Muscle layer of duodenum (tissue), 2 donors: ENCODE measurements around the gene HOXA1.

Experiments
- H3K27ac ChIP-seq: one replicate; pipeline ENCODE4 v1.7.0; 2013; ENCODE audit warnings: mild to moderate bottlenecking, low read length
- H3K27me3 ChIP-seq: one replicate; pipeline ENCODE4 v1.7.0; 2013; ENCODE audit warnings: low read depth, mild to moderate bottlenecking, control low read depth, low read length
- H3K36me3 ChIP-seq, 2 donors: one replicate each; pipeline ENCODE4 v1.7.0; 2013; ENCODE audit warnings: low read length in 2 of 2, control low read depth in 1 of 2, mild to moderate bottlenecking in 1 of 2; ENCODE audit not compliant: insufficient read depth in 2 of 2, control insufficient read depth in 1 of 2
- H3K4me1 ChIP-seq, 2 donors: one replicate each; pipeline ENCODE4 v1.7.0; 2013; ENCODE audit warnings: low read length in 2 of 2, mild to moderate bottlenecking in 2 of 2, control low read depth in 1 of 2, moderate library complexity in 1 of 2; ENCODE audit not compliant: insufficient read depth in 2 of 2, control insufficient read depth in 1 of 2
- H3K4me3 ChIP-seq, 2 donors: one replicate each; pipeline ENCODE4 v1.7.0; 2013; ENCODE audit warnings: low read length in 2 of 2, low read depth in 1 of 2, mild to moderate bottlenecking in 1 of 2
- H3K9me3 ChIP-seq, 2 donors: one replicate each; pipeline ENCODE4 v1.7.0; 2013; ENCODE audit warnings: low read length in 2 of 2, control low read depth in 1 of 2, mild to moderate bottlenecking in 1 of 2; ENCODE audit not compliant: control insufficient read depth in 1 of 2
- donor health status: healthy.

HOXA1 gene

GRCh38 chr7:27122077-27122910, 26.5 kb upstream of the HOXA1 start:
- Histone ChIP-seq H3K4me1 (peaks cover 22 to 40% of the 10 kb centered on the region in 2 donors), H3K9me3 (no peaks in the 10 kb centered on the region), H3K27ac (peak overlapping the region; percentile 89), H3K4me3 (peak overlapping the region; percentile 56 to 62), H3K36me3 (no peaks in the 10 kb centered on the region), H3K27me3 (no peaks in the 10 kb centered on the region)

DNA sequence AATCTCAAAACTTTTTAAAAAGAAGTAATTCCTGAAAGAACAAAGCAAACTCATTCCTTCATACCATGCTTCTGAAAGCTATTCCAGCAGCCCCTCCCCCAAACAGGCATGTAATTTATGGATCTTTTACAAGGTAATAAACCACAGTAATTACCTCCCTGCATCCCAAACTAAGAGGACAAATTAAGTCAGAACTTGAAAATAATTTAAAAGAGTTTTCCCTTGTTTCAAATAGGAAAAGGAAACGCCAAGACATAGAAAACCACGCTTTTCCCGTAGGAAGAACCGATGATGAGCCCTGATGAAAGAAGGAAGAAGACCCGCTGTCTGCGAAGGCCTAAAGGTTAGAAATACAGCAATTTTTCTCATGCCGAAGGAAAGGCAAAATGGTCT, 25.9 kb upstream of the HOXA1 start:
- no peaks in the 10 kb centered on the region for H3K27me3 ChIP-seq
- H3K36me3 ChIP-seq: no peaks in the 10 kb centered on the region
- peak overlapping the region; percentile 89 for H3K27ac ChIP-seq
- peak overlapping the region; percentile 56 to 62 for H3K4me3 ChIP-seq
- no peaks in the 10 kb centered on the region for H3K9me3 ChIP-seq
- peaks cover 16 to 34% of the 10 kb centered on the region in 2 donors for H3K4me1 ChIP-seq

- H3K4me3 ChIP-seq: peak overlapping the region; percentile 32 to 68
- peak overlapping the region; percentile 94 for H3K27ac ChIP-seq
- peaks cover 7 to 22% of the 10 kb centered on the region in 2 donors for H3K4me1 ChIP-seq
- H3K9me3 ChIP-seq: no peaks in the 10 kb centered on the region
- H3K36me3 ChIP-seq: no peaks in the 10 kb centered on the region
- H3K27me3 ChIP-seq: no peaks in the 10 kb centered on the region
These were observed 23.7 kb upstream of the HOXA1 start for GRCh38 chr7:27119412-27119911.

DNA sequence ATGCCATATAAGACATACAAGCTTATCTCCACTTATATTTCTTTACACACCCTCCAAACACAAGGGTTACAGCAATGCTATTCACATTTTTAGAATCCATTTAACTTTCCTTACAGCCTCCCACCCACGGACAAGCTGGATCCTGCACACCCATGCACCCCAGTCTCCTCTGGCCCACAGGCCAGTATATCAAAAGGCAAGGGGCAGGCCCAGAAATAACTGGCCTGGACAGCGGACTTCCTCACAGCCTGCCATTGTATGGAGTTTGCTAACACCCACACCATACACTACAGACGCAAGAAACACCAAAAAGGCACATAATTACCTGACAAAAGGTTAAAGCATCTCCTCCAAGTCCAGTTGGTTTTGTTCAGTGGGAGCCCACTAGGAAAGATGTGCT, 22.8 kb upstream of the HOXA1 start:
- Histone ChIP-seq H3K4me3 (peak overlapping the region; percentile 68 to 80), H3K9me3 (no peaks in the 10 kb centered on the region), H3K27me3 (no peaks in the 10 kb centered on the region), H3K27ac (peak overlapping the region; percentile 94), H3K4me1 (peaks cover 5 to 22% of the 10 kb centered on the region in 2 donors), H3K36me3 (no peaks in the 10 kb centered on the region)

DNA sequence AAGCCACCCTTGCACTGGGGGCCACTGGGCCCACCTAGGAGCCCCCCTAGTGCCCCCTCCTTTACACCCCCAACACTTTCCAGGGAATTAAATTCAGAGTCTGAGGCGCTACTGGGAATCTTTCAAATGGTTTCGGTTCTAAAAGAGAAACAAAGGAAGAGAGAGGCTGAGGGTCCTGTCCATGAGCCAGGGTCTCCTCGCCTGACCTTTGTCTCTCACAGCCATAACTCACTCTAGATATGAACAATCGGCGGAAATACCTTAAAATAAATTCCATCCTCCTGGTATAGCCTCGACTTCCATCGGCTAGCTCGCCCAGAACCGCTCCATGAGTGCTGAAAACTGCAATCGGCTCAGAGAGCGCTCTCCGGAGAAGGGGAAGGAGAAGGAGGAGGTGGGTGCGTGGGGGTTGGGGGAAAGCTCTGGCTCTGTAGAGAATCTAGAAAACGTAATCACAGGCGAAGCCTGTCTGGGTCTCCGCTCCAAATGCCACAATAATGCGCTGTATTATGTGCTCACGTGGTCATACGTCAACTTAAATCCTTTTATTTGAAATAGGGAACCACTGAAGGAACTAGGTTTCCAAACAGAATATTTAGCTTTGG, 22.2 kb upstream of the HOXA1 start:
- H3K4me3 ChIP-seq: peak overlapping the region; percentile 68 to 80
- peaks cover 5 to 22% of the 10 kb centered on the region in 2 donors for H3K4me1 ChIP-seq
- H3K9me3 ChIP-seq: no peaks in the 10 kb centered on the region
- no peaks in the 10 kb centered on the region for H3K36me3 ChIP-seq
- H3K27me3 ChIP-seq: no peaks in the 10 kb centered on the region
- peak overlapping the region; percentile 94 for H3K27ac ChIP-seq

- peaks cover 5 to 22% of the 10 kb centered on the region in 2 donors for H3K4me1 ChIP-seq
- no peaks in the 10 kb centered on the region for H3K27me3 ChIP-seq
- peak overlapping the region; percentile 94 for H3K27ac ChIP-seq
- H3K4me3 ChIP-seq: peak overlapping the region; percentile 68 to 80
- H3K36me3 ChIP-seq: no peaks in the 10 kb centered on the region
- H3K9me3 ChIP-seq: no peaks in the 10 kb centered on the region
These were observed 21.4 kb upstream of the HOXA1 start for GRCh38 chr7:27116962-27117886.

DNA sequence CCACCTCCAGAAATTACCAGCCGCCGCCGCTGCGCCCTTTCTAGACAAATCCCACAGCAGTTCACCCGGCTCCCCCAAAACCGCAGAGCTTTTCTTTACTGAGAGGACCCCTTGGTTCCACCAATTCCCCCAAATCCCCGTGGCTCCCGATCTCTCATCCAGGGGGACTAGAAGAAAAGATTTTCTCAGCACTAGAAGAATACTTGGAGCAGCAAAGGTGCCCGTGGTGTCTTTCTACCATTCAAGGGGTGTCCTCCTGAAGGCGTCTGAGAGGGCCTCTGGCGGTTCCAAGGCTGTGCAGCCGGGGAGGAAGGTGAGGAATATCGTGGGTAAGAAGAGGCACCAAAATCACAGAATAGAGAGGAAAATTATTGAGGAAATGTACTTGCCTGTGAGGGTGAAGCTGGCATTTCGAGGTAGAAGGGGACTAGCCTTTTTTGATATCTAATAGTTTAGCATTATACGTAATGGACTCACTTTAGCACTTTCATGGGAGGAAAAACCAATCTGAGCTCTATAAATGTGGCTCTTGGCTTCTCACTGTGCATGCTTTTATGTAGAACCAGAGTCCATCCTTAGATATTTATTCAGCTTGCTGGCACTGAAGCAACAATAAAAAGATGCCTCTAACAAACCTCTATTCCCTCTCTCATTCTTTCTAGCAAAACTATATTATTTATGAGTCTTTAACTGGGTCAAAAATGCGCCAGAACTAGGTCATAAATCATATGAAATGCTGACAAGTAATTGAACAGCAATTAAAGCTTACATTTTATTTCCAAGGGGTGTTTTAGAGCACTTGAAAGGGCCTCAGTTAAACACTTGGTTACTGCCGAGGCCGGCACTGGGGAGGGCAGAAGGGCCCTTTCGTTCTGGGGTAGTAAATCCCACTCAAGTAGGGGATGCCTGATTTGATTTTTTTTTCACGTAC, 20.5 kb upstream of the HOXA1 start:
- H3K27me3 ChIP-seq: no peaks in the 10 kb centered on the region
- peak overlapping the region; percentile 68 to 80 for H3K4me3 ChIP-seq
- H3K9me3 ChIP-seq: no peaks in the 10 kb centered on the region
- no peaks in the 10 kb centered on the region for H3K36me3 ChIP-seq
- peaks cover 7 to 28% of the 10 kb centered on the region in 2 donors for H3K4me1 ChIP-seq
- H3K27ac ChIP-seq: peak overlapping the region; percentile 94

DNA sequence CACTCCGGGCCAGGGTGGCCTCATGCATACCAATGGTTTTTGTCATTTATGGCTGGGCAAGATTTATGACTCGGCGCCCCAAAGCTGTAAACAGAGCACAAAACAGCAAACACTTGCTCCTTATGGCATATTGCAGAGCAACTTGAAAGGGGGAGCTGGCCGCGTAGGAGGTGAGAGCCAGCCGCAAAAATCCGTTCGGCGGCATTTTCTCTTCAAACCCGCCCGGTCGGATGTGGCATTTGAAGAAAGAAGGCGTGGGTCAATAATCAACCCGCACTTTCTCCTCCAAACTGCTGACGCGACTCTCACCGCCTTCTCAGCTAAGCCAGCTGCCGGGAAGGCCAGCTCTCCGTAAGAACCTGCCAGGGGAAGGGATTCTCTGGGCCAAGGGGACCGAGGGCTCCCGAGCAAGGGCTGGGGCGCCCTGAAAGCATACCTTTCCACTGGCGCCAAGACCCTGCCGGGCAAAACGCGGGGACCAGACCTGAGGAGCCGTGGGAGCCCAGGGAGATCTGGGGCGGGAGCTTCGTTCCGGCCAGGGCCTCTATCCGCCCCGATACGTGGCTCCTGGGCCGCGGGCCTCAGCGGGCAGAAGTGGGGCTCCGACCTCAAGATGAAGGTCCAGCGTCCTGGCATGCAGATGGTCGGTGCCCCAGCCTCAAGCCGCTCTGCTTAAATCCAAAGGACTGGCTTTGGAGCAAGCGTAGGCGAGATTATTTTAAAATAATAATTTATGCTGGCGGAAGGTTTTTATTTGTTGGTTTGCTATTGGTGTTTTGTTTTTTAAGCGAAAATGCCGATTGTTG, 19.6 kb upstream of the HOXA1 start:
- Histone ChIP-seq H3K9me3 (no peaks in the 10 kb centered on the region), H3K36me3 (no peaks in the 10 kb centered on the region), H3K27me3 (no peaks in the 10 kb centered on the region), H3K27ac (peak overlapping the region; percentile 94), H3K4me3 (peak overlapping the region; percentile 68 to 80), H3K4me1 (peaks cover 12 to 26% of the 10 kb centered on the region in 2 donors)

GRCh38 chr7:27114881-27115220, 19.1 kb upstream of the HOXA1 start:
- no peaks in the 10 kb centered on the region for H3K27me3 ChIP-seq
- peak overlapping the region; percentile 68 to 80 for H3K4me3 ChIP-seq
- no peaks in the 10 kb centered on the region for H3K36me3 ChIP-seq
- H3K27ac ChIP-seq: peak overlapping the region; percentile 94
- peaks cover 12 to 26% of the 10 kb centered on the region in 2 donors for H3K4me1 ChIP-seq
- H3K9me3 ChIP-seq: no peaks in the 10 kb centered on the region
